ENCODE measurements around the gene PALLD.

DNA sequence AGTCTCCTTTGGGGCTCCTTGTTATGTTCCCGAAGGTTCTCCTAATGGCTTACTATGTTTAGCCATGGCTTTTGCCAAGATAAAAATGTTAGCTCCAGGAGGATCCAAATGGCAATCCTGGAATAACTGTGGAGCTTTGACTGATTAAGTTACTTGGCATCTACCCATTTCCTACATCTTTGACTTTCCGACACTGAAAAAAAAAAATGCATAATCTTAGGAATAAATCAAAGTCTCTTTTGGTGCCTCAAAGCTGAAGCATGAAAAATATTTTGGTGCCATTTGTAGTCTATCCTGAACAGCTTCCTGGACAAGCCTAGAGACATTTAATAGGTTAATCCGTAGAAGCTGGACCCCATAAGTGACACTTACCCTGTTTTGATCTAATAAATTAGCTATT is 191.7 kb downstream of the PALLD start:
- TF ChIP-seq, protein P1, sequence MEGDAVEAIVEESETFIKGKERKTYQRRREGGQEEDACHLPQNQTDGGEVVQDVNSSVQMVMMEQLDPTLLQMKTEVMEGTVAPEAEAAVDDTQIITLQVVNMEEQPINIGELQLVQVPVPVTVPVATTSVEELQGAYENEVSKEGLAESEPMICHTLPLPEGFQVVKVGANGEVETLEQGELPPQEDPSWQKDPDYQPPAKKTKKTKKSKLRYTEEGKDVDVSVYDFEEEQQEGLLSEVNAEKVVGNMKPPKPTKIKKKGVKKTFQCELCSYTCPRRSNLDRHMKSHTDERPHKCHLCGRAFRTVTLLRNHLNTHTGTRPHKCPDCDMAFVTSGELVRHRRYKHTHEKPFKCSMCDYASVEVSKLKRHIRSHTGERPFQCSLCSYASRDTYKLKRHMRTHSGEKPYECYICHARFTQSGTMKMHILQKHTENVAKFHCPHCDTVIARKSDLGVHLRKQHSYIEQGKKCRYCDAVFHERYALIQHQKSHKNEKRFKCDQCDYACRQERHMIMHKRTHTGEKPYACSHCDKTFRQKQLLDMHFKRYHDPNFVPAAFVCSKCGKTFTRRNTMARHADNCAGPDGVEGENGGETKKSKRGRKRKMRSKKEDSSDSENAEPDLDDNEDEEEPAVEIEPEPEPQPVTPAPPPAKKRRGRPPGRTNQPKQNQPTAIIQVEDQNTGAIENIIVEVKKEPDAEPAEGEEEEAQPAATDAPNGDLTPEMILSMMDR (IDR thresholded peaks at IDR 0.05), result no peak
- TF ChIP-seq POLR2AphosphoS5 (IDR thresholded peaks at IDR 0.05) (no peak), POLR2A (IDR thresholded peaks at IDR 0.05; ENCODE audit: low read depth) (no peak), EP300 (IDR thresholded peaks at IDR 0.05) (no peak)
